Astrocyte of the cerebellum (primary cell): ENCODE results near the gene GP9.

Experiments used
- DNase-seq: peaks from one replicate; pipeline ENCODE4 v3.0.0-alpha.2; 2011; ENCODE audit warnings: low read depth
- H3K4me3 ChIP-seq: 2 replicates; pipeline ENCODE4 v1.5.1; 2011; ENCODE audit warnings: mild to moderate bottlenecking, low read depth, low read length, moderate library complexity
- in situ Hi-C: cut with HindIII; loops from 2 replicates; pipeline ENCODE4 v1.10.0; 2017; ENCODE audit warnings: low sequenced_read_pairs
- TF ChIP-seq, protein P1 (sequence below): IDR thresholded peaks from 2 replicates; pipeline ENCODE4 v1.5.1; 2012; ENCODE audit warnings: low read length, low read depth, moderate library complexity, mild to moderate bottlenecking; ENCODE audit errors: missing control alignments

Gene GP9

DNA sequence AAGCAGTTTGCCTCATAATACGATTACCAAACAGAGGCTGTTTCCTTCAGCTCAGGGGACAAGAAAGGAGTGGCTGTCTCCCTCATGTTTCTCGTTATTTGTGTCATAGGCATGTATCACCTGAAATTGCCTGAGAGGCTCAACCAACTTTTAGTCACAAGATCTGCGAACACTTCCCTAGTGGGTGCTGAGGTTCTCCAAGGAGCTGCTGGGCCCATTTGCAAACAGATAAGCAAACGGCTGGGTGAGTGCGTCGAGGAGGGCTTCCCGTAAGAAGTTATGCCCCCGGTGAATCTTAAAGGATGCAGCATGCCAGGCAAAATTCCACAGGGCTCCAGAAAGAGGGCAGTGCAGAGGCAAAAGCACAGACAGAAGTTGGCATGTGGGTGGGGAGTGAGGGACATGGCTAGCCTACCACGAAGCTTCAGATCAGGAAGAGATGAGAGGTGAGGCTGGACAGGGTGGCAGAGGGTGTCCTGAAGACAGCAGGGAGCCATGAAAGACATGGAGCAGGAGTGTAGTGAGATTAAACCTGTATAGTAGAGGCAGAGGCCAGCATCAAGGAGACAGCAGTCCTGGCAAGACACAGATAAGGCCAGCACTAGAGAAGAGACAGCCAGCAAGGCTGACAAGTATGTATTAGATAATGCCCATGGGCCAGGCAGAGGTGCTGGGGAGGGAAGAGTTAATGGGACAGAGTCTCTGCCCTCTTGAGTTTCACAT lies 4.0 kb upstream of the GP9 start:
- no peak for DNase-seq
- H3K4me3 ChIP-seq, result no peak overlapping the region
- TF ChIP-seq, protein P1, sequence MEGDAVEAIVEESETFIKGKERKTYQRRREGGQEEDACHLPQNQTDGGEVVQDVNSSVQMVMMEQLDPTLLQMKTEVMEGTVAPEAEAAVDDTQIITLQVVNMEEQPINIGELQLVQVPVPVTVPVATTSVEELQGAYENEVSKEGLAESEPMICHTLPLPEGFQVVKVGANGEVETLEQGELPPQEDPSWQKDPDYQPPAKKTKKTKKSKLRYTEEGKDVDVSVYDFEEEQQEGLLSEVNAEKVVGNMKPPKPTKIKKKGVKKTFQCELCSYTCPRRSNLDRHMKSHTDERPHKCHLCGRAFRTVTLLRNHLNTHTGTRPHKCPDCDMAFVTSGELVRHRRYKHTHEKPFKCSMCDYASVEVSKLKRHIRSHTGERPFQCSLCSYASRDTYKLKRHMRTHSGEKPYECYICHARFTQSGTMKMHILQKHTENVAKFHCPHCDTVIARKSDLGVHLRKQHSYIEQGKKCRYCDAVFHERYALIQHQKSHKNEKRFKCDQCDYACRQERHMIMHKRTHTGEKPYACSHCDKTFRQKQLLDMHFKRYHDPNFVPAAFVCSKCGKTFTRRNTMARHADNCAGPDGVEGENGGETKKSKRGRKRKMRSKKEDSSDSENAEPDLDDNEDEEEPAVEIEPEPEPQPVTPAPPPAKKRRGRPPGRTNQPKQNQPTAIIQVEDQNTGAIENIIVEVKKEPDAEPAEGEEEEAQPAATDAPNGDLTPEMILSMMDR, result no peak
- in situ Hi-C loops, result no loop called here

DNA sequence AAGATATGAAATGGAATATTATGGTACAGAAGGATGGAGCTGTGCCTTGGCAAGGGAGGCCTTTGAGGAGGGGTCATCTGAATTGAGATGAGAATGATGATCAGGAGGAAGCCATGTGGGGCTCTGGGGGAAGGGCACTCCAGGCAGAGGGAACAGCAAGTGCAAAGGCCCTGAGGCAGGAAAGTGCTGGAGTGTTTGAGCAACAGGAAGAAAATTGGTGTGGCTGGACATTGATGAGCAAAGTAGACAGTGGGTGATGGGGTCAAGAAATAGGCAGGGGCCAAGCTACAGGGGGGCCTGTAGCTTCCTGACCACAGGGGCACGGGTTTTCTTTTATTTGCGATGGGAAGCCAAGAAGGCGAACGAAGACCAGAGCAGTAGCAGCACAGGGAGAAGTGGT lies 3.3 kb upstream of the GP9 start:
- no peak for DNase-seq
- TF ChIP-seq, protein P1, result no peak
- H3K4me3 ChIP-seq, result no peak overlapping the region
- in situ Hi-C loops, result no loop called here

DNA sequence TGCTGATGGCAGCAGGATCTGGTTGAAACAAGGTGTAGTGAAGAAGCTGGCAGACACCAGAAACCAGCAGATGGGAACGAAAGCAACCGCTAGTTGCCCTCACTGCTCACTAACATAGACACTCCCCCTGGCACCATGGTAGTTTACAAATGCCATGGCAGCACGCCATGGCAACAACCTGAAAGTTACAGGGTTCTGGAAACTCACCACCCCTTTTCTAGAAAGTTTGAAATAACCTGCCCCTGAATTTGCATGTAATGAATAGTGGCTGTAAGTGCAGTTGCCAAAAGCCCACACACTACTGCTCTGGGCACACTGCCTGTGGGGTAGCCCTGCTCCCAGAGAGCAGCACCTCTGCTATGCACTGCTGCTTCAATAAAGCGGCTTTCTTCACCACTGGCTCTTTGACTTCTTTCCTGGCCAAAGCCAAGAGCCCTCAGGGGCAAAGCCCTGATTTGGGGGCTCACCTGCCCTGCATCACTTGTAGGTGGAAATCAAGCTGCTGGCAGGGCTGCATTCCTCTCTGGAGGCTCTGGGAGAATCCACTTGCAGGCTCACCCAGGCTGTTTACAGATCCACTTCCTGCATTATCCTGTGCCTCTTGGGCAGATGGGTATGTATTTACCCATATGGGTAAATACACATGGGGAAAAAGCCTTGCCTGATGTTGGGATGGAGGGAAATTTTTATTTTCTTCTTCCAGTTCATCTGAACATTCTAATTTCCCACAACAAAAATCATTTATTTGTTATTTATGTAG lies 2.0 kb upstream of the GP9 start:
- TF ChIP-seq, protein P1, result no peak
- DNase-seq, result no peak
- H3K4me3 ChIP-seq, result no peak overlapping the region
- in situ Hi-C loops, result no loop called here

DNA sequence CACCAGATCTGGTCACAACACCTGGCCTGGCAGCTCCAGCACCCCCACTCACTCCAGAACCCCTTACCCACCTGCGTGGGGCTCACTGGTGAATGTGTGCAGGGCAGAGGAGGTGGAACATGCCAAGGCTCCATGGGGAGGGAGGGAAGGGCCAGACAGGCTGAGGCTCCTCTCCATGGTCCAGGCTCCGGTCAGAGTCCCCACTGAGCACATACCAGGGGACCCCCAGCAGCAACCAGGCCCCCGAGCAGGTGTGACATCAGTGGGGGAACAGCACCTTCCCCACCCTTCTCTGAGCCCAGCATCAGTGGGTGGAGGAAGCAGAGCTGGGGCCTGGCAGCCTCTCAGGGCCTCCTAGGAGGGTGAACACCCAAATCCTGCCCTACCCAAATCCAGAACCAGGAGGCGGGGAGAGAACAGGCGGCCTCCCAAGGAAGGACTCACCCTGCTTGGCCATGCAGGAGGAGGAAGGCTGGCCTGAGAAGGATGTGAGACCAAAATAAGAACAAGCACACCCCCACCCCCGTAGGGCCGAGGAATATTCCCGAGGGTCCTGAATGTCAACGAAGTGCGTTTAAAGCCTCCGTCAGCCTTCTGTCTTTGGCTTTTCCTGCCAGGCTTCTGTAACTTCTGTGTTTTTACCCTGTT lies 1.1 kb upstream of the GP9 start:
- in situ Hi-C loops, result no loop called here
- H3K4me3 ChIP-seq, result no peak overlapping the region
- DNase-seq, result no peak
- TF ChIP-seq, protein P1, result no peak

DNA sequence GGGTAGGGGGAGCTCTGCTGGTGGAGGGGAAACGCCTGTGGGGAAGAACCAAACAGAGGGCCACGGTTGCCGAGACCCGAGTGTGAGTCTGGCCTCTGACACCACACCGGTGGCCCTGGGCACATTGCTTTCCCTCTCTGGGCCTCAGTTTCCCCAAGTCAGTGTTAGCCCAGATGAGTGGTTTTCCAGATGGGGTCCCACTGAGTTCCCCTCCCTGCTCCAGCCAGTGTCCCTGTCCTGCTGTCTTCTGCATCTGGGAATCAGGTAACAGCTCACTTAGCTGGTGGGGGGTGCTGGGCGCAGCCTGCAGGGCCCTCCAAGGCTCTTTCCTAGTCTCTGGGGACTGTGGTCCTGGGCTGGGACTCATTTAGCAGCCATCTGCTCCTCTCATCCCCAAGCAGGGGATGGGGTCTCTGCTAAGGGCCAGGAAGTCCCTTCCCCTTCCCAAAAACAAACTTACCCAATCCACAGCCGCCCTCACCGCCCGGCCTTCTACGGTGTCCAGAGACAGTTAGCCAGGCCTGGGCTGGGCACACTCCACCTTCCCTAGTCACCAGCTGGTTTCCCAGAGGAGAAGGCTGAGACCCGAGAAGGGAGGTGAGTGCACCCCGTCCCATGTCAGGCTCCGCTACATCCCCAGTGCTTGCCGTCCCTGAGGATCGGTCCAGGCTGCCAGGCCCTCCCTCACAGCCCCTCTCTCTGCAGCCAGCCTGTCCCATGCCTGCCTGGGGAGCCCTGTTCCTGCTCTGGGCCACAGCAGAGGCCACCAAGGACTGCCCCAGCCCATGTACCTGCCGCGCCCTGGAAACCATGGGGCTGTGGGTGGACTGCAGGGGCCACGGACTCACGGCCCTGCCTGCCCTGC lies 676 bp downstream of the GP9 start:
- H3K4me3 ChIP-seq, result no peak overlapping the region
- in situ Hi-C loops, result loop anchor here (5.0 kb wide), 2 partner anchors 56 to 64 kb away; no protein-coding TSS in a partner anchor
- DNase-seq, result no peak
- TF ChIP-seq, protein P1, result no peak
